Central memory CD4-positive, alpha-beta T cell (primary cell): ENCODE data around the gene TPO.
"Not testable (repeated sequence)": the region's sequence is repeated elsewhere in the genome, so short reads cannot be mapped to it uniquely, and the experiment has no call there.

Source experiments
- DNase-seq: peaks from one replicate; pipeline ENCODE4 v3.0.0; 2022

The TPO gene

DNA sequence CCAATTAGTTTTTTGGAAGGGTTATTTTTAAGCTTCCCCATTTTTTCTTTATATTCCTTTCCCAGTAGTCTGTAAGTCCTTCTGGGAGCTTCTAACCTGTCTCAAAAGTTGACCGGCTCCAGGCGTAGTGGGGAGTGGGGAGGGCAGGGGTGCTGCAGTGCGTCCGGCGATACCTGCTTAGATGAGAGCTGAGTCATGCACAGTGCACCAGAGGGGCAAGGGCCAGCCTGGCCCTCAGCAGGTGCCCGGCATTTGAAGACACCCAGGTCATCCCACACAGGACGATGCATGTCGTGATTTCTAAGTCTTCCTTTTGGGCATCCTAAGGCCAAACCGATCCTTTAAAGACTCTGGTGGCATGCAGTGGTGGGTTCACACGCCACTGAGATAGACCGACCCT is 73.4 kb downstream of the TPO start:
- no peak for DNase-seq

DNA sequence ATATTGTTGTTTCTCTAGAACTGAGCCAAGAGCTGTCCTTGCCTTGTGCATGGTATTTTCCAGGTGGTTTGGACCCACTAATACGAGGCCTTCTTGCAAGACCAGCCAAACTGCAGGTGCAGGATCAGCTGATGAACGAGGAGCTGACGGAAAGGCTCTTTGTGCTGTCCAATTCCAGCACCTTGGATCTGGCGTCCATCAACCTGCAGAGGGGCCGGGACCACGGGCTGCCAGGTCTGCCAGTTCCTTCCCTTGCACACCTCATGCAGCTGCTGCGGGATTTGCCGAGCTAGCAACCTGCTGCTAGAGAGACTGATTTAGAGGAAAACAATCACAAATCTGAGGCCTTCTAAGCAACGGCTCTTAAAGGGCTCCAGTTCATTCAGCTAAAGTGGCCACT is 74.5 kb downstream of the TPO start:
- DNase-seq = no peak

DNA sequence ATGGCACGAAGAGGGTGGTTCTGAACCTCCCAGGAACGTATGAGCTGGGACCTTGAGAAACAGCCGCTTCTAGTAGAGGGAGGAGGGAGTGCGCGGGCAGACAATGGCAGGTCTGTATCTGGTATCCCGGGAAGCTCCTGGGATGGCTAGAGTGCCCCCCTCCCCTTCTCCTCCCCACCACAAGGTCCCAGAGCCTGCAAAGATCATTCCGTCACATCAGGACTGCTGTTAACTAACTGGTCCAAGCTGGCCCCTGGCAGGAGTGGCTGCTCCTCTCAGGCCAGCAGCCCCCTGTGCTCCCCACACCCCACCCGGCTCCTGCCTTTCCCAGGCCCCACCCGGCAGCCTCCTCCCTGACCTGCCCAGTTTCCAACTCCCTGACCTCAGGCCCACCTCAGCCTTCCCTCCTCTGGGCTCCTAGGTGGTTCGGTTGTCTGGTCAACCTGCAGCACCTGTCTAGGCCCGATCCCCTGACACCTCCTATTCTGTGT is 75.0 kb downstream of the TPO start:
- DNase-seq = no peak

- no peak for DNase-seq
Measured at GRCh38 chr2:1488851-1489250, 75.6 kb downstream of the TPO start.

- DNase-seq = no peak
Measured at GRCh38 chr2:1489486-1489885, 76.2 kb downstream of the TPO start.

DNA sequence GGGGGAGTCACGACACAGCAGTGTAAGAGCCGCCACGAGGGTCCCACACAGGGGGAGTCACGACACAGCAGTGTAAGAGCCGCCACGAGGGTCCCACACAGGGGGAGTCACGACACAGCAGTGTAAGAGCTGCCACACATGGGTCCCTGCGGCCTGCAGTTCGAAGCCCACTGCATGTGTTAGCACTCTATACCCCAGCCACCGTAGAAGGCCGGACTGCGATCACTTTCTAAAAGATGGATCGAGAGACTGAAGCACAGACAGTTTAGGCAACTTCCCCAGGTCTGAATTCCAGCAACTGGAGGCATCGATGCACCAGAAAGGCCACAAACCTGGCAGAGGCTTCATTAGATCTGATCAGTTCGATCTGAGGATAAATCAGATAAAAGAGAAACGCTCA is 77.1 kb downstream of the TPO start:
- not testable (repeated sequence) for DNase-seq

- no peak for DNase-seq
Measured at GRCh38 chr2:1491751-1492150, 78.5 kb downstream of the TPO start.

- DNase-seq = not testable (repeated sequence)
Measured at GRCh38 chr2:1492231-1492630, 79.0 kb downstream of the TPO start.

DNA sequence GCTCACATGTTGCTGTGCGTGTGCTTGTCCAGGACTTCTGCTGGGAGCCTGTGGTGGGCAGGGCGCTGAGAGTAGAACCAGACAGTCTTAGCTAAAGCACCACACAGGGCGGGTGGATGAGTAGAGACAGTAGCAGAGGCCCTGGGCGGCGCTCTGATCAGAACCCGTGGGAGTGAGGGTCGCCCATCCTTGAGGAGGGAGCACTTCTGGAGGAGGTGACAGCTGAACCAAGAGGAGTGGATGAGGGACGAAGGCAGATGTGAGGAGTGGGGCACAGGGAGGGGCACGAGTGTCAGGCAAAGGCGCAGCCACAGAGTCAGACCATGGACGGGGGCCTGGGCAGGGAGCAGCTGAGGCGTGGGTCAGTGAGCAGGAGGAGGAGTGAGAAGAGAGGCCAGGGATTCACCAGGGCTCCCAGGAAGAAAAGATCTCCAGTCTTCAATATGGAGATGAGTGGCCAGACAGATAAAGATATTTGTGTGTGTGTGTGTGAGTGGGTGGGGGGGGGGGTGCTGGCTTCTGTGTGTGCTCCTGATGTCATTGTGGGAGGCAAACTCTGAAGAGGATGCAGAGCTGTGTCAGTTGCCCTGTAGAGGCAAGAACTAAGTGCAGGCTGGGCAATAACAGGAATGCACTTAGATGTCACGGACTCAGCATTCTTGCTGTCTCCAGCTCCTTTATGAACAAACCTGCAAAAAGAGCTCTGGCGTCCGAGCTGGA is 79.6 kb downstream of the TPO start:
- DNase-seq = no peak

DNA sequence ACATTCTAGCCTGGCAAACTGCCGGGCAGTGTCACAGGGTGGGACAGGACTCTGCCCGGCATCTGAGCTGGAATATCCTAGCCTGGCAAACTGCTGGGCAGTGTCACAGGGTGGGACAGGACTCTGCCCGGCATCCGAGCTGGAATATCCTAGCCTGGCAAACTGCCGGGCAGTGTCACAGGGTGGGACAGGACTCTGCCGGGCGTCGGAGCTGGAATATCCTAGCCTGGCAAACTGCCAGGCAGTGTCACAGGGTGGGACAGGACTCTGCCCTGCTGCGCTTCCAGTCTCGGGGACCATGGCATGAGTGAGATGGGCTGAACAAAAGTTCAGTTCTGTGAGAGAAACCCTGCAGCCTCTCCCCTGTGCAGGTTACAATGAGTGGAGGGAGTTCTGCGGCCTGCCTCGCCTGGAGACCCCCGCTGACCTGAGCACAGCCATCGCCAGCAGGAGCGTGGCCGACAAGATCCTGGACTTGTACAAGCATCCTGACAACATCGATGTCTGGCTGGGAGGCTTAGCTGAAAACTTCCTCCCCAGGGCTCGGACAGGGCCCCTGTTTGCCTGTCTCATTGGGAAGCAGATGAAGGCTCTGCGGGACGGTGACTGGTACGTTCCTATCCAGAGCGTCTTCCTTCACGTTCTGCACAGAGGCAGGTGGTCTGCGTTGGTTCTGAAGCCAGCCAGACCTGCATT is 80.3 kb downstream of the TPO start:
- DNase-seq = no peak

- no peak for DNase-seq
Measured at GRCh38 chr2:1494257-1494656, 81.0 kb downstream of the TPO start.

DNA sequence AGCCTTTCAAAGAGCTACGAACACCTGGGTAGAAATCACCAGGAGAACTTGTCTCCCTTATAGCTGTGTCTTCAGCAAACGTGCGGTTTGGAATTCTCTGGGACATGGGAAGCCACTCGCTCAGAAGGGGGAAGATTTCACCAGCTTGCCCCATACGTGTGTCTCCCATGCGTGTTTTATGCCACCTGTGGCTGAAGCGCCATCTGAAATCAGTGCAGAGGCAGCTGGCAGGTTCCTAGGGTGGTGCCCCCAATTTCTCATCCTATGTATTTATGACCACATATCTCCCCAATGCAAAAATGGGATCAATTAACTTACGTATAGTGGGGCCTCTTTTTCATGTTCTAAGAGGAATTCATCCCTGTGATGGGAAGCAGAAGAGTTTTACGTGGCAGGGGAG is 81.6 kb downstream of the TPO start:
- DNase-seq = no peak

GRCh38 chr2:1495676-1496358 is 82.6 kb downstream of the TPO start:
- no peak for DNase-seq

DNA sequence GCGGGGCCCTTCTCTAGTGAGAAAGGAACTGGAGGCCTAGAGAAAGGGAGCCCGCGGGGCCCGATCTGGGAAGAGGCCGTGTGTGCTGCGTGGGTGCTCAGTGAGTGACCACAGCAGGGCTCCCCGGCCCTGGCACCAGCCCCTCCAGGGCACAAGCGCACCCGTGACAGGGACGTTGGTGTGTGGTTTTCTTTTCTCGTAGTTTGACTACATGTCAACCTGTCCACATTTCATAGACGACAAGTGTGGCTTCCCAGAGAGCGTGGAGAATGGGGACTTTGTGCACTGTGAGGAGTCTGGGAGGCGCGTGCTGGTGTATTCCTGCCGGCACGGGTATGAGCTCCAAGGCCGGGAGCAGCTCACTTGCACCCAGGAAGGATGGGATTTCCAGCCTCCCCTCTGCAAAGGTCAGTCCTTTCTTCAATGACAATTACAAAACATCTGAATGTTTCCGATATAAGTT is 83.1 kb downstream of the TPO start:
- no peak for DNase-seq

- DNase-seq = no peak
Measured at GRCh38 chr2:1497122-1497611, 83.9 kb downstream of the TPO start.

DNA sequence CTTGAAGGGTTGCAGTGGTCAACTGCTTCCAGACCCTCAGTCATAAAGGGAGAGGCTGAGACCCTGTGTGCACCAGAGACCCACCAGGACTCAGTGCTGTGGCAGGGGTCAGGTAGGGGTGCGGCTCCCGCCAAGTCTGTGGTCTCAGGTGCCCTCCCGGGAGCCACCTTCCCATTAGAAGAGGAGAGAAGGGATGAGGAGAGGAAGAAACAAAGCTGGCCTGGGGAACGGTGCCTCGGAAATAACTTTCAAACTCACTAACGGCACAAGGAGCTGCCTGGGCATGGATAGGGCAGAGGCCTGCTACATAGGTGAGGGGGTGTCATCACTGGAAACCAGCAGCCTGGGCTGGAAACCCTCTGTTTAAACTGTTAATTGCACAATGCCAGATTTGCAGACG is 84.9 kb downstream of the TPO start:
- no peak for DNase-seq

DNA sequence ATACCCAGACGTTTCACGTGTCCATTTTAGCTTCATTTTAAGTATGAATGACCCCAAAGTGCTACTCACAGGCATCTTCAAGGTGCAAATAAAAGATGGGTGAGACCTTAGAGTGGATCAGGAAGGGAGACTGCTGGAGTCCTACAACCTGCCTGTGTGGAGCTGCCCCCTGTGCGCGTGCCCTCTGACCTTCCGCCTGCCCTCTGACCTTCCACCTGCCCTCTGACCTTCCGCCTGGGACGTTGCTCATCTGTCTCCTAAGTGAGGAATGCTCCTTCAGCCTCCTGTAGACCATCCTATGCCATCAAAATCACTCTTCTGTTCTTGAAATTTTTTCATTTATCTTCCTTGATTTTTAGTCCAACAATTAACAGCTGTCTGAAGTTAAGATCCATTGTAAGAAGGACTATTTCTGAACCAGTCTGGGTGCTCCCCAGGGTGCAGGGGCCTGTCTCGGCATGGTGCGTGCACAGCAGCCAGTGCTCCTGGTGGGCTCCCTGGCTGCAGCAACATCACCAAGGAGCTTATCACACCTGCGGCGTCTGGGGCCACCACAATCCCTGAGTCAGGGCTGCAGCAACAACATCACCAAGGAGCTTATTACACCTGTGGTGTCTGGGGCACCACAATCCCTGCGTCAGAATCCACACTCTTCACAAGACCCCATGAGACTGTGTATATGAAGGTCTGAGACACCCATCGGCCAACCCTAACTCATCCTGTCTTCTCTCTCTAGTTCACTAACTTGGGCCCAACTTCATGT is 86.0 kb downstream of the TPO start:
- DNase-seq = no peak

DNA sequence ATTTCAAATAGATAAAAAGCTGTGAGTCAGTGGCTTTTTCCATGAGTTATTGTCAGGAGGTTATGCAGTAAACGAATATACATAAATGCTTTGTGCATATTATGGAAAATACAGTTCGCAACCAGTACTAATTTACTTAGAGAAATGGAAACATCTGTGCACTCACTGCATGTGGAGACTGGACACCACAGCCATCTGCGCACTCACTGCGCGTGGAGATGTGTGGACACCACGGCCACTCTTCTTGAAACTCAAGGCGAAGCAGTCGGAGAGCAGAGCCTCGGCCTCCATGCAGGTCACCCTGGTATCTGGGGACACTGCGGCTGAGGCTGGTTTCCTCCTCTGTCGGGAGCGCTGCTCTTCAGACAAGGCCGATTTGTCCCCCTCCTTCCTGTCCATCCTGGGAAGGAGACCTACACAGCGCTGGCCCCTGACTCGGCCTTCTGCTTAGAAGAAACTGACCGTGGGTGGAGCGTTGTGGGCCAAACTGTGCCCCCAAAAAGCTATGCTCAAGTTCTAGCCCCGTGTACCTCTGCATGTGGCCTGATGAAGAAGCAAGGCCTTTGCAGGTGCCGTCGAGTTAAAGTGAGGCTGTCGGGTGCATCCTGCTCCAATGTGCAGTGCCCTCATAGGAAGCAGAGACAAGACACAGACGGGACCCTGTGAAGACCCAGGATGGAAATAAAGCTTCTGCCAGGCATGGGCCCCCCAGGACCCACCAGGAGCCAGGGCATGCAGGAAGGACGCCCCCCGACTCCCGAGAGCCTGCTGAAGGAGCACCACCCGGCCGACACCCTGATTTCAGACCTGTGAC is 88.0 kb downstream of the TPO start:
- no peak for DNase-seq

GRCh38 chr2:1501991-1502390 is 88.7 kb downstream of the TPO start:
- DNase-seq = no peak

GRCh38 chr2:1502891-1503304 is 89.6 kb downstream of the TPO start:
- DNase-seq = no peak

GRCh38 chr2:1503471-1504310 is 90.4 kb downstream of the TPO start:
- DNase-seq = no peak
